SKM-1 (cell line): ENCODE data around the gene MLLT6.

Source experiments
- DNase-seq: peaks from one replicate; lab custom pipeline; 2025; ENCODE audit not compliant: unreplicated experiment; lab: John Stamatoyannopoulos, UW

Gene MLLT6

DNA sequence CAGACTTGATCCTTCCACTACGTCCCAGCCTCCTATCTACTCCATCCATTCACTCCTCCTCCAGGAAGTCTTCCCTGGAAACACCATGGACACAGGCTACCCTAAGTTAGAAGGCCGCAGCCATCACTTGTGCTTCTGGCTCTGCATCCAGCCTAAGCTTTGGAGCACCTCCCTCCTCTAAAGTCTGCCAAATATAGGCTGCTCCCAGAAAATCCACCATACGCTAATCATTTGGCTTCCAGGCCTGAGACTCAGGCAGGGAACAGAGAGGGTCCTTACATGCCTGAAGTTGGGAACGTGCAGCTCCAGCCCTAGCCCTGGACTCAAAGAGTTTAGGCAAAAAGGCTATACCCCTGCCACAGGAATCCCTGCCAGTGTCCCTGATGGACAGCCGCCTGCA is 36.4 kb downstream of the MLLT6 start:
- DNase-seq, result no peak

DNA sequence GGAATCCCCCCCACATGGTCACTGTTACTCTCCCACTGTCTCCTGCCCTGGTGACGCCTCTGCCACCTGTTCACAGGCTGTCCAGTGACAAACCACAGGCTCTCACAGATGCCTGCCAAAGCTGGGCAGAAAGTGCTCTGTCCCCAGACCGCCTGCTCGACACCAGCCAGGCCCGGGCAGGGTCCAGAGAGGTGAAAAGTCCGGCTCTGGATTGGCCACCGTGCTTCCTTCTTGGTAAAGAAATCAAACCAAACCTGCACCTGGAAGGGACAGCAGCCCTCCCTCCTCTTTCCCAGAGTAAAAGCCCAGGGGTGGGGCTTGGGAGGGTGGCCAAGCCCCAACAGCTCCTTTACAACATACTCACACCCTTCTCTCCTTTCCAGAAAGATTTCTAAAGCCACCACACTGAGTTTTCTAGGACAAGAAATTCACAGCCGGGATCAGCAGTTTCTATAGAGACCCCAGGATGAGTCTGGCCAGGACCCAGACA is 36.9 kb downstream of the MLLT6 start:
- DNase-seq, result no peak

GRCh38 chr17:38742411-38743308 is 37.6 kb downstream of the MLLT6 start:
- no peak for DNase-seq

DNA sequence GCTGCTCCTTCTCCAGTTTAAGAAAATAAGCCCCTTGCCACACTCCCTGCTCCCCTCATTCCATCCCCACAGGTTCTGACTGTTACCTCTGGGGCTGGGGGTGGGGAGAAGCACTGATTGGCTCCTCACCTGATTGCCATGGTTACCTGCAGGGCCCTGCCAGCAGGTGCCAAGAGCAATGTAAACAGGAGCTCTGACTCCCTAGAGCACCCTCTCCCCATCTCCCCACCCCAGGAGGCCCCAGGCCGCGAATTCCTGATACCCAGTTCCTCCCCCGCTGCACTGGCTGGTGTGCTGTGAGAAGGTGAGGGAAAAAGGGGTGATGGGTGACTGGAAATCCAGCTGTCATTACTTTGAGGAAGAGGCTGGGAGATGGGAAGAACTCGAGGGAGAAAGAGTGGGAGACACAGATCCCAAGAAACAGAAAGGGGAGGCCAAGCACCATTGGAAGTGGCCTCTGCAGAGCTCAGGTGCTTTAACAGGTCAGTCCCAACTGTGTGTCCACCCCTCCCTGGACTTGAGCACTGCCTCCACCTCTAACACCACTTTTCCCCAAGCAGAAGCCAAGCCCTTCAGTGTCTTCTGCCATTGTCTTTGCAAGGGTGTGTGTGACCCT is 38.6 kb downstream of the MLLT6 start:
- DNase-seq, result no peak

GRCh38 chr17:38745545-38745944 is 40.5 kb downstream of the MLLT6 start:
- no peak for DNase-seq

DNA sequence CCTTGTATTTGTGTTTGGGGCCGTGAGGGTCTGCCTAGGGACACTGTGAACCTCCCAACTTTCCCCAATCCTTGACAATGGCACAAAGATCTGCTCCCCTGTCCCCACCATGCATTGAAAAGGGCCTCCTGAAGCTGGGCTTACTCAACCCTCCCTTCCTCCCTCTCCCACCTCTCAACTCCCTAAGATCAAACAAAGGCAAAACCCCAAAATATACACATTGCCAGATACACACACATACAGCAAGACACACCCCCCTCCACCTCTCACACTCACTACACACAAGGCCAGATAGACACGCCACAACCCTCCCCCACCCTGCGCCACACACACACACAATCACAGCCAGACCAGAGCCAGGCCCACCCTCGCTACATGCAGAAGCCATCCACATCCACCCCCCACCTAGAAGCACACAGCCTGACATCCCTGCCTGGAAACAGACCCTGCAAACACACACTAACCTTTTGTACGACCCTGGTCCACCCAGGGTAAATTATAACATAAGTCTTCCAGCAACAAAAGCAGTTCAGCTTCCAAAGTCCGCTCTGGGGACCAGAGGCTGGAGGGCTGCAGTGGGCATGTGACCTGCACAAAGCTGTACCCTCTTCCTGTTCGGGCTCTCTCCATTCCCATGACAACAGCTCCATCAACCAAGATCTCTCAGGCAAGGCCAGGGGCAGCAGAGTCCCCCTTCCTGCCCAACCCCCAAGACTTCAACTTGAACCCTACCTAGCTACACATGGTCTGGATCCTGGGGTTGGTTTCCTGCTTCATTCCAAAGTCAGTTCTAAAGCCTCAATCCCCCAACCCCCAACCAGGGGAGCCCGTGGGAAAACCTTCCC is 41.2 kb downstream of the MLLT6 start:
- DNase-seq, result no peak

DNA sequence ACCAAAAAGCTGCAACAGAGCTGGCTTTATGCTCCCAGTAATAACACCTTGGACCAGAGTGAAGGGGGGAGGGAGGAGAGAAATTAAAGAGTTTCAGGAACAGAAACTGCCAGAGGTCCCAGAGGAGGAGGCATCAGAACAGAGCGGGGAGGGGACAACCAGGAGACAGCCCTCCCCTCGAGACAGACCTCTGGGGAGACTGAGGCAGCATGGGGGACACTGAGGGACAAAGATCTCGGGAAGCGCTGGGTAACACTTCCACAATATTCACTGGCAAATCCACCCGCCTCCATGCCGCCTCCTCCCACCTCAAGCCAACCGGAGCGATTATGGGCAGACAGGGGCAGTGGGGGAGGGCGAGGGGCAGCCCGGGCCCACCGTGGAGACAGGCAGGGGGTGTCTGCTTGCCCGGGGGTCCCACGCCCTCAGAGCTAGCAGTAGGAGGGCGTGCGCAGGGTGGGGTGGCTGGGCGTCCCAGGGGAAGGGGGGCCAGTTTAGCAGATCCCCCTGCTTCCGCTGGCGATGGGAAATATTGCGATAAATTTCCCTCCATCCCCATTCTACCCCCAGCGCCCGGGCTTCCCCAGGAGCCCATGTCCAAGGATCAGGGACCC is 41.9 kb downstream of the MLLT6 start:
- no peak for DNase-seq

- DNase-seq, result no peak
Observed at GRCh38 chr17:38747463-38748148, 42.5 kb downstream of the MLLT6 start.

- no peak for DNase-seq
Observed at GRCh38 chr17:38748149-38748891, 43.2 kb downstream of the MLLT6 start, which contains the start of gene PCGF2. Gene PCGF2, minus strand, starts transcription at chr17:38748336. Its CDS starts 7,934 bp downstream, at chr17:38740402.

- no peak for DNase-seq
Observed at GRCh38 chr17:38748892-38749222, 43.8 kb downstream of the MLLT6 start.

DNA sequence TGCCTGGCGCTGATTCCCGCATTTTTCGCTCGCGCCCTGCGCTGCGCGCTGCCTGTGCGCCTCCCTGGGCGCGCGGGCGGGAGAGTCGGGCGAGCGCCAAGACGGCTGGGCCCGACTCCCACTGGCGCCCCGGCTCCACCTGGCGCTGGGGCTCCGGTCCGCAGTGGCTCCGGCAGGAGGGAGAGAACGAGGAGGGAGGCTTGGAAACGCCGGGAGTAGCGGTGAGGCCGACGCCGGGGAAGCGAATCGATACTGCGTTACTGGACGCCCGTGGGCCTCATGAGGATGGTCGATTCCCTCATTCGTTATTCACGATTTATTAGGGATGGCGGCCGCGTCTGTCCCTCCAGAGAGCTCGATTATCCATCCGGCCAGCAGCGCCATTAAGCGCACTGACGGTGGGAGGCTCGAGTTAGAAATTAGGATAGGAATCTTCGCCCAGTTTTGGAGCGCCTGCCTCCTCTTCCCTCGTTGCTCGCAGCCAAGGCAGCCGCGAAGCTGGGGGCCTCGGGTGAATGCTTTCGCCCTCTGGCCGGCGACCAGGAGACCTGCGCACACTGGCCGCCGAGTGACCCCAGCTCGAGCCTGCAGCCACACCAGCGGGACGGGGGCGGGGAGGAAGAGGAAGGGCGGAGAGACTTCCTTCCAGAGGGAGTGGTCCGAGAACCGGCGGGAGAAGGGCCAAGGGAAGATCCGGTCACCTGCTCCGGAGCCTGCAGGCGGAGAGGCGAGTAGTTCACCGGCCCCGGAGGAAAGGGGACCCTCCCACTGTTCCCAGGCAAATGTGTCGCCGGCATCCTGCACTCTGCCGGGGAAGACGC is 44.4 kb downstream of the MLLT6 start:
- no peak for DNase-seq

DNA sequence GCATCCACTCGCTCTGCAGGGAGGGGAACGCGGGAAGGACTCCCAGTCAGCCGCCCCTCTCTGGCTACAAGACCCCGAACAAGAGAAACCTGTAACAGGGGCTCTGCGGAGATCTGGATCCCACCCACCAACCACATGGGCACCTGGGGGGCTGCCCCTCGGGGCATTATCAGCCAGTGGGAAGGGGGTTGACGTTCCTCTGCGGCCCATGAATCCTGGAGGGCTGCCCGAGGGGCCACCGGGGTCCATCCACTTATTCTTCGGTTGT is 44.9 kb downstream of the MLLT6 start:
- DNase-seq, result no peak

DNA sequence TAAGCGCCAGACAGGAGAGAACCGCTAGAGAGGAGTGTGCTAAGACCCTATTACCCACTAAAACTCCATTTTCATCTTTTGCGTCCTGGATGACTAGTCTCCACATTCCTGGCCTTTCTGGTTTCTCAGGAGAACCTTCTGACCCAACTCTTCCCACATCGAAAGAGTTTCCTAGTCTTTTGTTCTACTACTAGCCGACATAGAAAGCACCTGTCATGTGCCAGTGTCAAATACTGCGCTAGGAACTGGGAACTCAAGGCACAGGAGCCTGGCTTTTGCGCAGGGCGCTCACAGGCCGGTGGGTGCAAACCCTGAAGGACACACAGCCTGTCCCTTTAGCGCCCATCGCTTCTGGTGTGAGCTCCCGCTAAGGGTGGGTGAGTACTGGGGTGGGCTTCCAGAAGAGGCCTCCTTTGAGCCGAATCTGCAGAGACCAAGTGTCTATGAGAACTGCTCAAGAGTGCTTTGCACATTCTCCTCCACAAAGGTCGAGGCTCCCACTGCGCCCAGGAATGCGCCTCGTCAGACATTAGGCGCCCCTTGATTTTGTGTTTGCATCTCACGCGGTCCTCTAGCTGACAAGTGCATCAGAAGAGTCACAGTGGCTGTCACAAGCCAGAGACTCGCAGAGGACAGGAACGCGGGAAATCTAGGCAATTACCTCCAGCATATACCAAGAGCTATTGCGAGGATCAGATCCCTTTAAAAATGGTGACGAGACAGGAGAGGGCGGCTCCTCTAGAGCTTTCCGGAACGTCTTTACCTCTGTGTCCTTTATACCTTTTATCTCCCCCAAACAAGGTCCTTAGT is 45.4 kb downstream of the MLLT6 start:
- DNase-seq, result no peak

- DNase-seq, result no peak
Observed at GRCh38 chr17:38751144-38751807, 46.2 kb downstream of the MLLT6 start.

DNA sequence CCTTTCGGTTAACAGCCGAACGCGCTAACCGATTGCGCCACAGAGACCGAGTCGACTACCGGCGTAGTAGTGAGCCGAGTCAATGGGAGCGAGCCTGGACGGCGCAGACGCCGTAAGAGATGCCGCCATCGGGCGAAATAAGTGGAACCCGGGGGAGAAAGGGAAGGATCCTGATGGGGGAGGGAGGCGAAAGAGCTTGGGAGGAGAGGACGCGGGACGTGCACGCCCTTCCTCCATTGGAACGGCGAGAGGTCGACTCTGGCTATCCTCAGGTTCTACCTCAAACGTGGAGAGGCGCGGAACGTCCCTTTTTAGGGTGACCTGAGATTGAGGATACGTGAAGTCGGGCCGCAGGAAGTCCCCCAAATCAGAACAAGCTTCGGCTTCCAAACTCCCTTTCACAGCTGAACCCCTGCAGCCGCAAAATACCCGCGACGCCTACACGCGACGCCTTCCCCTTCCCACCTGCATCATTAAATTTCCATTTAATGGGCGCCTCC is 46.8 kb downstream of the MLLT6 start:
- peak; percentile 60 for DNase-seq

GRCh38 chr17:38752308-38753070 is 47.4 kb downstream of the MLLT6 start, which contains the start of gene PSMB3:
Gene PSMB3, plus strand, starts transcription at chr17:38752741. Its CDS starts 86 bp downstream, at chr17:38752827.
- peak; percentile 100 for DNase-seq

GRCh38 chr17:38753071-38753506 is 48.0 kb downstream of the MLLT6 start:
- DNase-seq, result no peak
